ENCODE data around the gene MTMR2. TPM values are rescaled to one million over a fixed set of nuclear protein-coding genes. Genes with fewer than 3 reads are reported as not detected.
A peak's percentile ranks its signal among the peaks of the same experiment; 100 is the strongest.

Gene MTMR2
- polyA plus RNA-seq, 5 donors: 41.4 to 74.6 (median 58.1) TPM

DNA sequence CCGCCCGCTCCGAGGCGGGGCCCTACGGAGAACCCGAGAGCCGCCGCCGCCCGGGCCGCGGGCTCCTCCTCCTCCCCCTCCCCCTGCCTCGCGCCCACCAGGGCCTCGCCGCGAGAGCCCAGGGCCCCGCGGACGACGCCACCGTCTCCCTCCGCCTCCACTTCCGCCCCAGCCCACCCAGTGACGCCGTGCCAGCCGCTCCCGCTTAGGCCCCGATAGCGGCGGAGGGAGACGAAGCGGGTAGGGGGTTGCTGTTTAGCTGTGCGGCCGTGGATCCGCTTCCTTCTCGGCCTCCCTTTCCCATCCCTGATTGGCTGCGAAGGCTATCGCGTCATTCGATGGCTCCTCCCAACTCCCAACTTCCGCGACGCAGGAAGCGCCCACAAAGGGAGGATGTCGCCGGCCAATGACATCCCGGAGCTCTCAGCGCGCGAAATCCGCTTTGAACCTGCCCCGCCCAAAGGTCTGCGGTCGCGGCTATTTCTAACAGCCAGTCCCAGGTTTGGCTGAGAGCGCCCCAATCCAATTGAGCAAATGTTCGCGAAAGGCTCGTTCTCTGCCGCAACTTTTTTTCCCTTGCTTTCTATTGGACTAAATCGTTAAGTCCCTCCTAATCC lies 134.3 kb downstream of the MTMR2 start, which contains the start of gene FAM76B:
Gene FAM76B, minus strand, starts transcription at position 277 of the 617 bp plus-strand sequence. CDS start 304 bp downstream, outside the sequence.
- DNase-seq: peak; percentile 99 to 100

DNA sequence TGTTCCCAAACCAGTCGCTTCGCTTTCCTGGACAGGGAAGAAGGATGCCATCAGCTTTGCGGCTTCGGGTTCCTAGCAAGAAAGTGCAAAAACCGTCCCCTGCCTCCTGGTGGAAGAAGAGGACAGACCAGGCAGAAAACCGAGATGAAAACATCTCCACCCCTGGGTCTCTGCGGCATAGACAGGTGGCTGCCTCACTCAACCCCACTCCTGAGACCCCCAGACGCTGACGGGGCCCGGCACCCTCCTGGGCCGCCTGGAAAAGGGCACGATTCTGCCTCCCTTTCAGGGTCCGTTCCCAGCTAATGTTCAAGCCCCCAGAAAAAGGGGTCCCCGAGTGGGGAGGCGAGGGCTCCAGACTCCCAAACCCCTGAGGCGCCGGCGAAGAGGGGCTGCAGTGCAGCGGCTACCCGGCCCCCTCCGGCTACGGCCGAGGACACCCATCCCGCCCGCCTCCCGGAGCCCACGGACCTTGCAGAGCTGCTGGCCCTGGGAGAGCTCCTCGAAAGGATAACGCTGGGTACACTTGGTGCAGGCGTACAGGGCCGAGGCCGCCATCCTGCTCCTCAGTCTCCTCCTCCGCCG lies 134.9 kb downstream of the MTMR2 start:
- DNase-seq: peak in 1 of 2 donors; percentile 30

Other genes starting within 250 kb of the MTMR2 start
- 10 to 100 TPM; 39.4 to 73.9 (median 73.4) TPM for gene FAM76B, start 134.3 kb downstream of the MTMR2 start, polyA plus RNA-seq (ENCODE audit: insufficient read depth in 1 of 5, insufficient read length in 5 of 5, low replicate concordance in 1 of 5)
- 100 to 1,000 TPM in 4 of 5 donors, 10 to 100 TPM in 1; 72.2 to 139 (median 121) TPM for gene CEP57, start 133.6 kb downstream of the MTMR2 start, polyA plus RNA-seq (ENCODE audit: insufficient read depth in 1 of 5, insufficient read length in 5 of 5, low replicate concordance in 1 of 5)